Jurkat, Clone E6-1 (cell line): ENCODE results near the gene FIBP.
"Not testable (repeated sequence)": the region's sequence is repeated elsewhere in the genome, so short reads cannot be mapped to it uniquely, and the experiment has no call there.

Experiments
- DNase-seq: peaks from one replicate; pipeline ENCODE4 v3.0.0-alpha.2; 2011; ENCODE audit warnings: low read depth, low spot score
- H3K4me3 ChIP-seq: 2 replicates; pipeline ENCODE4 v1.5.1; 2011; ENCODE audit warnings: mild to moderate bottlenecking, low read length, control low read depth, moderate library complexity

FIBP gene

DNA sequence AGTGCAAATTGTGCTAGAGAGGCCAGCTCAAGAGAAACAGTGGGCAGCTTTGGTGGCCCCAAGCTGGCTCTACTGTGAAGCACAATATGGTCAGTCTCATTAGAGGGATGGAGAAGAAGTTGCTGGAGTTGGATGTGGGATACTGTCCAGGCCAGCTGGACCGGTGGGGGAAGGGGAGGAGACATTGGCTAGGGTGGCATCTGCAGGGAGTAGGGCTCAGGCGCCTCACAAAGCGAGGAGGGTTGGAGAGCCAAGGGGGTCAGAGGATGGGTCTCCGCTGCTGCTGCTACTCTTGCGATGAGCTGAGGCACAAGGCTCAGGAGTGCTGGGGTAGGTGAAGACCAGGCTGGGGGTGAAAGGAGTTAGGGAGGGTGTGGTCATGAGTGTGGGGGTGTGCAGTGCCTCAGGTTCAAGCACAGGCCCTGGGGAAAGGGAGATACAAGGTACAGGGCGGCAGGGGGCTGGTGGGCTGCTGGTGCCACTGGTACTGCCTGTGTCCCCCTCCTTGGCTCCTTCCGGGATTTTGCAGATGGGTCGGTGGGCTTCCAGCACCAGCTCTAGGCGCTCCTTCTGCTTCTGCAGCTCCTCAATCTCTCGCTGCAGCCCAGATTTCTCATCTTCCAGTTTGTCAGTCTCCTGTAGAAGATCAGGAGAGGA lies 4.5 kb upstream of the FIBP start:
- H3K4me3 ChIP-seq: no peak overlapping the region

GRCh38 chr11:65892137-65892540 lies 3.9 kb upstream of the FIBP start:
- not testable (repeated sequence) for H3K4me3 ChIP-seq, DNase-seq

More for the DNA sequence above, 4.5 kb upstream of the FIBP start:
- no peak for DNase-seq

- H3K4me3 ChIP-seq: peak overlapping the region; percentile 67
- no peak for DNase-seq
These were observed 3.2 kb upstream of the FIBP start for GRCh38 chr11:65891219-65892136.

GRCh38 chr11:65890324-65891218 lies 2.3 kb upstream of the FIBP start, which contains the start of gene CCDC85B:
CCDC85B (plus strand) TSS chr11:65890673; CDS start chr11:65890784, 111 bp downstream.
- DNase-seq: peak; percentile 92
- H3K4me3 ChIP-seq: peak within 1 kb of the TSS; percentile 67

DNA sequence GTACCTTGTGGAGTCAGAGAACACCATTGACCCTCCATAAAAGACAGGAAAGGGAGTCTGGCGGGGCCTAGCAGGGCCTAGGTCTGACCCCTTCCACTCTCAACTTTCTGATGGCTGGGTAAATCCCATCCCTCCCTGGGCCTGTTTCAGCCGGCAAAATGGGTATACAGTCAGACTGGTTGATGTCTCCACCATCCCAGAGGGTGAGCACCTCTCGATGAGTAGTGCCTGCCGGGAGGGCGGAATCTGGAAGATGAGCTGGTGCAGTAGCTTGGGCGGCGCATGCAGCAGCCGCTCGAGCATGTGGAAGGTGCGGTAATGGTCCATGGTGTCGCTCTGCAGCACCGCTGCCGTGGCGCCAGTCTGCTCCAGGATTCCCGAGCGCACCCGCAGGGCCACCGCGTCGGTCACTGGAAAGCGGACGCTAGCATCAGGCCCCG lies 528 bp downstream of the FIBP start:
- peak overlapping the region; percentile 92 for H3K4me3 ChIP-seq
- DNase-seq: no peak

DNA sequence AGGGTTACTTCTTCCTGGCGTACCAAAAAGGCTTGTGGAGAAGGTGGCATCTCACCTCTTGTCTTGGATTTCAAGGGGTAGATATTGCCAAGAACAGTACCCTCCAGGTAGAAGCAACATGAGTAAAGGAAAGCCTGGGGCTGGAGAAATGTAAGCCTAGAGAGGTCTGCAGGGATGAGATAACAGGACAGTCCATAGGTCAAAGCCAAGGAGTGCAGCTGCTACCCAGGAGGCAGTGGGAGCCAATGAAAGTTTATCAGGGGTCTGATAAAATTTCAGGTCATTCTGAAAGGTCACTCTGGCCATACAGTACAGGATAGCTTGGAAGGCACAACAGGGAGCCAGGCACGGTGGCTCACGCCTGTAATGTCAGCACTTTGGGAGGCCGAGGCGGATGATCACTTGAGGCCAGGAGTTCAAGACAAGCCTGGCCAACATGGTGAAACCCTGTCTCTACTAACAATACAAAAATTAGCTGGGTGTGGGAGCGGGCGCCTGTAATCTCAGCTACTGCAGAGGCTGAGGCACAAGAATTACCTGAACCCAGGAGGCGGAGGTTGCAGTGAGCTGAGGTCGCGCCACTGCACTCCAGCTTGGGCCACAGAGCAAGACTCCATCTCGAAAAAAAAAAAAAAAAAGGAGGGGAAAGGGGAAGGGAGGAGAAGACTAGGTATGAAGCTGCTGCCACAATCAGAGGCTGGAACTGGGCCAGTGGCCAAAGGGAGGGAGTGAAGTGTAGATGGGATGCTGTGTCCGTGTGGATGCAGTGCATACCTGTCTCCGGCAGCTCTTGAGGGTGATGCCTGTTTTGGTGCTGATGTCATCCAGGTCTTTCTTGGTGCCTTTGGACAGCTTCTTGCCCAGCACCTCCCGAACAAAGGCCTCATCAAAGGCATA lies 1.2 kb downstream of the FIBP start:
- no peak for DNase-seq
- peak overlapping the region; percentile 92 for H3K4me3 ChIP-seq

DNA sequence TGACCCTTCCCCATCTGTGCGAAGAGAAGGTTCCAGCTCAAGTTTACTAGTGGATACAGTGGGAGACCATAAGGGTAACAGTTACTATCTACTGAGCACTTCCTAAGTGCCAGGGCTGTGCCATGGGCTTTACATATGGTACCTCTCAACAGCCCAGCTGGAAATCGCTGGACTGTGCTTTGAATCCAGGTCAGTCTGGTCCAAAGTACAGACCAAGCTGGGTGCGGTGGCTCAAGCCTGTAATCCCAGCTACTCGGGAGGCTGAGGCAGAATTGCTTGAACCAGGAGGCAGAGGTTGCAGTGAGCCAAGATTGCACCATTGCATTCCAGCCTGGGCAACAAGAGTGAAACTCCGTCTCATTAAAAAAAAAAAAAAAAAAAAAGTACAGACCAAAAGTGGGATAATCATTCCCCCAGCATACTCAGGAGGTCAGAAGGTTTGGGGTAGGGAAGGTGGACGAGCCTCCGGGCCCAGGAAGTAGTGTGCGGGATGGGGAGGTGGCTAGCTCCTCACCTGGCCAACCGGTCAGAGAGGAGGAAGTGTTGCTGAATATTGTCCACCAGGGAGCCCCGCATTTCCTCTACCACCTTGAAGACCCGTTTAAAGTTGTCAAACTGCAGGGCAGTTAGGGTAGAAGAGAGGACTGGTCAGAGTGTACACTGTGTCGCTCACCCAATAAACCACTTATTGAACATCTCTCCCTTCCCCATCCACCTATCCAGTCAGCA lies 2.3 kb downstream of the FIBP start:
- no peak overlapping the region for H3K4me3 ChIP-seq
- no peak for DNase-seq

- no peak for DNase-seq
- H3K4me3 ChIP-seq: no peak overlapping the region
These were observed 3.0 kb downstream of the FIBP start for GRCh38 chr11:65885231-65885630.

- no peak overlapping the region for H3K4me3 ChIP-seq
- peak; percentile 71 for DNase-seq
These were observed 3.6 kb downstream of the FIBP start for GRCh38 chr11:65884716-65885092.

GRCh38 chr11:65883786-65884715 lies 4.2 kb downstream of the FIBP start:
- DNase-seq: no peak
- no peak overlapping the region for H3K4me3 ChIP-seq

DNA sequence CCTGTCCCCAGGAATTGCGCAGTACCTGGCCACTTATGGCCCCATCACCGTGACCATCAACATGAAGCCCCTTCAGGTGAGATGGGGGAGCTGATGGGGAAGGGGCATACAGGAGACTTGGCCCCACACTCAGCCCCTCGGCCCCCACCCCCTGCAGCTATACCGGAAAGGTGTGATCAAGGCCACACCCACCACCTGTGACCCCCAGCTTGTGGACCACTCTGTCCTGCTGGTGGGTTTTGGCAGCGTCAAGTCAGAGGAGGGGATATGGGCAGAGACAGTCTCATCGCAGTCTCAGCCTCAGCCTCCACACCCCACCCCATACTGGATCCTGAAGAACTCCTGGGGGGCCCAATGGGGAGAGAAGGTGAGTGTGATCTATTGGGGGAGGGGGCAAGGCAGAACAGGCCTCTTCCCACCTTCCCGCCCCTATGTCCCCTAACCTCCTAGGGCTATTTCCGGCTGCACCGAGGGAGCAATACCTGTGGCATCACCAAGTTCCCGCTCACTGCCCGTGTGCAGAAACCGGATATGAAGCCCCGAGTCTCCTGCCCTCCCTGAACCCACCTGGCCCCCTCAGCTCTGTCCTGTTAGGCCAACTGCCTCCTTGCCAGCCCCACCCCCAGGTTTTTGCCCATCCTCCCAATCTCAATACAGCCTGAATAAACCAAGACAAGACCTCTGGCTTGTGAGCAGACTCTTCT lies 5.1 kb downstream of the FIBP start:
- DNase-seq: no peak

DNA sequence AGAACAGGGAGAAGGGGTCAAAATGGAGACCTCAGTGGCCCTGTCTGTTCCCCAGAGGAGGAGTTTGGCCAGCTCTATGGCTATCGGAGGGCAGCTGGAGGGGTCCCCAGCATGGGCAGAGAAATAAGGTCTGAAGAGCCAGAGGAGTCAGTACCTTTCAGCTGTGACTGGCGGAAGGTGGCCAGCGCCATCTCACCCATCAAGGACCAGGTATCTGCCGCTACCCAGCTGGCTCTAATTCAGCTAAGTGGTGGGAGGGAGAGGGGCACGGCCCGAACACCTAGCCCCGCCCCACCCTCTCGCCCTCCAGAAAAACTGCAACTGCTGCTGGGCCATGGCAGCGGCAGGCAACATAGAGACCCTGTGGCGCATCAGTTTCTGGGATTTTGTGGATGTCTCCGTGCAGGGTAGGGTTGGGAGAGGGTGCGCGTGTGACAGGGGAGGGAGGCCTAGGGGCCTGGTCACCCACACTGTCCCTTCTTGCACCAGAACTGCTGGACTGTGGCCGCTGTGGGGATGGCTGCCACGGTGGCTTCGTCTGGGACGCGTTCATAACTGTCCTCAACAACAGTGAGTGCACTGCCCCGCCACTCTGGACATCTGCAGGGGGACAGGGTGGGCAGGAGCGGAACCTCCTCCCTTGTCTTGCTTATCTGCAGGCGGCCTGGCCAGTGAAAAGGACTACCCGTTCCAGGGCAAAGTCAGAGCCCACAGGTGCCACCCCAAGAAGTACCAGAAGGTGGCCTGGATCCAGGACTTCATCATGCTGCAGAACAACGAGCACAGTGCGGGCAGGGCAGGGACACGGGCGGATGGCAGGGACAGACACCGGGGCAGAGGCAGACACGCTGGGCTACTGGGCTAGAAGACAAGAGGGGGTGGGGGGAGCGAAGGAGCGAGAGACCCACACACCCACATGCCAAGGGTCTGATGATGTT lies 5.9 kb downstream of the FIBP start:
- no peak overlapping the region for H3K4me3 ChIP-seq
- DNase-seq: no peak

More for the DNA sequence above, 5.1 kb downstream of the FIBP start:
- H3K4me3 ChIP-seq: no peak overlapping the region

GRCh38 chr11:65880844-65881421 lies 7.3 kb downstream of the FIBP start:
- H3K4me3 ChIP-seq: no peak overlapping the region
- no peak for DNase-seq

GRCh38 chr11:65880027-65880426 lies 8.2 kb downstream of the FIBP start:
- H3K4me3 ChIP-seq: peak overlapping the region; percentile 41

GRCh38 chr11:65879617-65880016 lies 8.7 kb downstream of the FIBP start, which contains the start of gene CTSW:
CTSW (plus strand) TSS chr11:65879837; CDS start chr11:65879855, 18 bp downstream.
- DNase-seq: peak; percentile 44

More at GRCh38 chr11:65880027-65880426, 8.2 kb downstream of the FIBP start:
- DNase-seq: no peak

More at GRCh38 chr11:65879617-65880016, 8.7 kb downstream of the FIBP start, which contains the start of gene CTSW:
- H3K4me3 ChIP-seq: peak within 1 kb of the TSS; percentile 41
